ENCODE results near the gene C2orf69. TPM values are rescaled to one million over a fixed set of nuclear protein-coding genes. Genes with fewer than 3 reads are reported as not detected.

The C2orf69 gene
- total RNA-seq, 2 experiments from 2014 or later: 14.0 to 17.5 TPM

DNA sequence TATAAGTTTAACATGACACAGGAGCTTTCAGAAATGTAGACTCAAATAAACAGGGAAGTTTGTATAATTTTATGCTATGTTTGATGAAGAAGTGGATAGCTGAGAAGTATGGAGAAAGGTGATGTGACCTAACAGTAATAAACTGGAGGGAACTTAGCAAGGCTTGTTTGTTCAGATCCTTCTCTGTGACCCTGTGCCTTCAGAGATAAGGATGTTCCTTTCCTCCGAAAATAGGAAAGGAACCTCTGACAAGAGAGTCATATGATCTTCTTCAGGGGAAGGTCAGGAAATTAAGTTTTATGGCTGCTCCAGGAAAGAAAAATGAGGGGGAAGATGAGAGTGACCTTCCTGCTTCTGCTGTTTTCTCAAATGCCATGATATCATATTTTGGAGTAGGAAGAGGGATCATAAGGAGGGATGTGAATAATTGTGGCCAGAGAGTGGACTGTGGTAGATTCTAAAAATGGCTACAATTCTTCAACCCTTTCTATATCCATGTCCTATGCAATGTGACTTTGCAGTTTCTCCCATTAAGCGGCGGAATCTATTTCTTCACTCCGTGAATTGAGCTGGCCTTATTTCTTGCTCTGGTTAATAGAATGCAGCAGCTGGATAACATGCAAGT, 8.5 kb upstream of the C2orf69 start:
- no peak for TF ChIP-seq EZH2phosphoT487 (IDR thresholded peaks at IDR 0.05; ENCODE audit: borderline replicate concordance, low read depth, low read length)
- TF ChIP-seq, protein P1, sequence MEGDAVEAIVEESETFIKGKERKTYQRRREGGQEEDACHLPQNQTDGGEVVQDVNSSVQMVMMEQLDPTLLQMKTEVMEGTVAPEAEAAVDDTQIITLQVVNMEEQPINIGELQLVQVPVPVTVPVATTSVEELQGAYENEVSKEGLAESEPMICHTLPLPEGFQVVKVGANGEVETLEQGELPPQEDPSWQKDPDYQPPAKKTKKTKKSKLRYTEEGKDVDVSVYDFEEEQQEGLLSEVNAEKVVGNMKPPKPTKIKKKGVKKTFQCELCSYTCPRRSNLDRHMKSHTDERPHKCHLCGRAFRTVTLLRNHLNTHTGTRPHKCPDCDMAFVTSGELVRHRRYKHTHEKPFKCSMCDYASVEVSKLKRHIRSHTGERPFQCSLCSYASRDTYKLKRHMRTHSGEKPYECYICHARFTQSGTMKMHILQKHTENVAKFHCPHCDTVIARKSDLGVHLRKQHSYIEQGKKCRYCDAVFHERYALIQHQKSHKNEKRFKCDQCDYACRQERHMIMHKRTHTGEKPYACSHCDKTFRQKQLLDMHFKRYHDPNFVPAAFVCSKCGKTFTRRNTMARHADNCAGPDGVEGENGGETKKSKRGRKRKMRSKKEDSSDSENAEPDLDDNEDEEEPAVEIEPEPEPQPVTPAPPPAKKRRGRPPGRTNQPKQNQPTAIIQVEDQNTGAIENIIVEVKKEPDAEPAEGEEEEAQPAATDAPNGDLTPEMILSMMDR (conservative IDR thresholded peaks at IDR 0.05; ENCODE audit: low read length): no peak
- no peaks in the 10 kb centered on the region for H3K9me2 ChIP-seq (ENCODE audit: insufficient read depth, low read length)
- no peak overlapping the region for H2AFZ ChIP-seq (ENCODE audit: low read length)
- CTCF ChIA-PET (ENCODE audit: unreplicated experiment): no interaction called here
- no peak overlapping the region for H3K4me2 ChIP-seq (ENCODE audit: low read length)
- H3K4me1 ChIP-seq (ENCODE audit: insufficient read depth, low read length, poor library complexity, severe bottlenecking): peaks cover 8% of the 10 kb centered on the region
- intact Hi-C loops (cut with micrococcal nuclease; ENCODE audit: unreplicated experiment): no loop called here
- DNase-seq (ENCODE audit: low spot score): no peak
- no peaks in the 10 kb centered on the region for H3K9me3 ChIP-seq (ENCODE audit: low read length)
- no TSS peak for BruUV-seq (replicated peaks)
- POLR2A ChIA-PET: interaction anchor here (1.4 kb wide), 1 partner anchor 10 kb away, joined by 3 read pairs; no protein-coding TSS in a partner anchor
- H4K20me1 ChIP-seq (ENCODE audit: insufficient read depth, low read length): no peaks in the 10 kb centered on the region
- no peaks in the 10 kb centered on the region for H3K36me3 ChIP-seq (ENCODE audit: insufficient read depth, low read length)
- no peak overlapping the region for H3K4me3 ChIP-seq (ENCODE audit: low read depth, low read length, poor library complexity, severe bottlenecking)
- no peaks in the 10 kb centered on the region for H3K79me2 ChIP-seq (ENCODE audit: insufficient read depth, low read depth, low read length)
- H3K27ac ChIP-seq (ENCODE audit: low read depth, low read length, poor library complexity, severe bottlenecking): no peak overlapping the region

DNA sequence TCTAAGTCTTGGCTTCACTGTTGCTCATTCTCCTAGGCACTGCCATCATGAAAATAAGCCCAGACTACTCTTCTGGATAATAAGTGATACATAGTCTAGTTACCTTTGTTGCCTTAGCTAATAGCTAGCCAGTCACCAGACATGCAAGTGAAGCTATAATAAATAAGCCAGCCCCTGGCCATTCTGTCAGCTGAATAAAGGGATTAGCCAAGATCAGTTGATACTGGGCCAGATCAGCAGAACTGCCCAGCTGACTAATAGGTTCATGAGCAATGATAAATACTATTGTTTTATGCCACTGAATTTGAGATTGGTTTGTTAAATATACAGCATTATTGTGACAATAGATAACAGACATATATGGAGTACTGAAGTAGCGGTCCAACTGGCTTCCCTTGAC, 8.0 kb upstream of the C2orf69 start:
- intact Hi-C loops (cut with micrococcal nuclease; ENCODE audit: unreplicated experiment): no loop called here
- H3K4me2 ChIP-seq (ENCODE audit: low read length): no peak overlapping the region
- BruUV-seq (replicated peaks): no TSS peak
- POLR2A ChIA-PET: interaction anchor here (1.4 kb wide), 1 partner anchor 9 kb away, joined by 3 read pairs; no protein-coding TSS in a partner anchor
- H3K9me3 ChIP-seq (ENCODE audit: low read length): no peaks in the 10 kb centered on the region
- no peaks in the 10 kb centered on the region for H3K36me3 ChIP-seq (ENCODE audit: insufficient read depth, low read length)
- TF ChIP-seq, protein P1 (conservative IDR thresholded peaks at IDR 0.05; ENCODE audit: low read length): no peak
- no peak for TF ChIP-seq EZH2phosphoT487 (IDR thresholded peaks at IDR 0.05; ENCODE audit: borderline replicate concordance, low read depth, low read length)
- no peaks in the 10 kb centered on the region for H3K9me2 ChIP-seq (ENCODE audit: insufficient read depth, low read length)
- no peak overlapping the region for H3K4me3 ChIP-seq (ENCODE audit: low read depth, low read length, poor library complexity, severe bottlenecking)
- no peak overlapping the region for H3K27ac ChIP-seq (ENCODE audit: low read depth, low read length, poor library complexity, severe bottlenecking)
- no peak for DNase-seq (ENCODE audit: low spot score)
- no peak overlapping the region for H2AFZ ChIP-seq (ENCODE audit: low read length)
- H4K20me1 ChIP-seq (ENCODE audit: insufficient read depth, low read length): no peaks in the 10 kb centered on the region
- CTCF ChIA-PET (ENCODE audit: unreplicated experiment): no interaction called here
- peaks cover 10% of the 10 kb centered on the region for H3K4me1 ChIP-seq (ENCODE audit: insufficient read depth, low read length, poor library complexity, severe bottlenecking)
- H3K79me2 ChIP-seq (ENCODE audit: insufficient read depth, low read depth, low read length): no peaks in the 10 kb centered on the region

DNA sequence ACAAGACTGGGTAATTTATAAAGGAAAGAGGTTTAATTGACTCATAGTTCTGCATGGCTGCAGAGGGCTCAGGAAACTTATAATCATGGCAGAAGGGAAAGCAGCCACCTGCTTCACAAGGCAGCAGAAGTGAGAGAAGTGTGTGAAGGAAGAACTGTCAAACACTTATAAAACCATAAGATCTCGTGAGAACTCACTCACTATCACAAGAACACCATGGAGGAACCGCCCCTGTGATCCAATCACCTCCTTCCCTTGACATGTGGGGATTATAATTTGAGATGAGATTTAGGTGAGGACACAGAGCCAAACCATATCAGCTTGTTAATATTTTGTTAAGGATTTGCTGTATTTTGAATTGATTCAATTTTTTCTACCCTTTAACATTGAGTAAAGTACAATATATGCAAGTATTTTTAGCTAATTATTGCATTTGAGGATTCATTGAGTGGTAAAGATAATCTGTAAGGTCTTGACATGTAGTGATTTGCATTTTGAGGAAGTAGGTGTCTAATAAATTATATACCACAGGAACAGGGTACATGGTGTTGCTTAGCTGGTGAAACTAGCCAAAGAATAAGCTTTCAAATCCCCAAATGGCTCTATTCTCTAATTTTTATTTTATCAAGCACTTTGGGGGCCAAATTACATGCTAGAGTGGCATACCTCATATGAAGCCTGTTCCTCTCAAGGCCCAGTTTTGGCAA, 3.9 kb upstream of the C2orf69 start:
- Histone ChIP-seq H4K20me1 (ENCODE audit: insufficient read depth, low read length) (peaks cover 5% of the 10 kb centered on the region; the same call in 1 of the 2 replicates), H3K27ac (ENCODE audit: low read depth, low read length, poor library complexity, severe bottlenecking) (no peak overlapping the region), H3K4me1 (ENCODE audit: insufficient read depth, low read length, poor library complexity, severe bottlenecking) (peaks cover 14% of the 10 kb centered on the region), H3K4me3 (ENCODE audit: low read depth, low read length, poor library complexity, severe bottlenecking) (no peak overlapping the region), H3K9me2 (ENCODE audit: insufficient read depth, low read length) (no peaks in the 10 kb centered on the region), H2AFZ (ENCODE audit: low read length) (peak overlapping the region; percentile 27; the same call in 1 of the 2 replicates), H3K4me2 (ENCODE audit: low read length) (peak overlapping the region; percentile 30), H3K79me2 (ENCODE audit: insufficient read depth, low read depth, low read length) (peaks cover 22% of the 10 kb centered on the region), H3K36me3 (ENCODE audit: insufficient read depth, low read length) (peaks cover 5% of the 10 kb centered on the region; the same call in 1 of the 2 replicates), H3K9me3 (ENCODE audit: low read length) (no peaks in the 10 kb centered on the region)
- BruUV-seq (replicated peaks): no TSS peak
- ChIA-PET POLR2A (interaction anchor here (0.7 kb wide), 3 partner anchors 38 to 900 kb away, joined by 3 to 4 read pairs (median 3); no protein-coding TSS in a partner anchor), CTCF (ENCODE audit: unreplicated experiment) (no interaction called here)
- DNase-seq (ENCODE audit: low spot score): peak; percentile 34
- TF ChIP-seq, protein P1 (conservative IDR thresholded peaks at IDR 0.05; ENCODE audit: low read length): no peak
- no peak for TF ChIP-seq EZH2phosphoT487 (IDR thresholded peaks at IDR 0.05; ENCODE audit: borderline replicate concordance, low read depth, low read length)
- intact Hi-C loops (cut with micrococcal nuclease; ENCODE audit: unreplicated experiment): no loop called here
